Tibial nerve (tissue), 3 donors: ENCODE data around the gene LRRC51.
A peak's percentile ranks its signal among the peaks of the same experiment; 100 is the strongest.

Experiments used
- POLR2A ChIP-seq, 2 donors: fragments of 450-650 bp; IDR thresholded peaks; one replicate each; pipeline ENCODE4 v1.6.1; 2017; ENCODE audit warnings: antibody characterized with exemption in 2 of 2, mild to moderate bottlenecking in 2 of 2, moderate library complexity in 2 of 2
- TF ChIP-seq, protein P1 (sequence below), 5 experiments: fragments of 200-600 bp in 3 of 5; fragments of 450-650 bp in 2 of 5; sonication (generic) in 3 of 5; IDR thresholded peaks; one replicate each; pipeline ENCODE4 v1.5.1; 2016 to 2019; ENCODE audit warnings: antibody characterized with exemption in 5 of 5, mild to moderate bottlenecking in 3 of 5, moderate library complexity in 2 of 5

GRCh38 chr11:72041364-72042063 lies 39.1 kb upstream of the LRRC51 start:
- TF ChIP-seq, protein P1, sequence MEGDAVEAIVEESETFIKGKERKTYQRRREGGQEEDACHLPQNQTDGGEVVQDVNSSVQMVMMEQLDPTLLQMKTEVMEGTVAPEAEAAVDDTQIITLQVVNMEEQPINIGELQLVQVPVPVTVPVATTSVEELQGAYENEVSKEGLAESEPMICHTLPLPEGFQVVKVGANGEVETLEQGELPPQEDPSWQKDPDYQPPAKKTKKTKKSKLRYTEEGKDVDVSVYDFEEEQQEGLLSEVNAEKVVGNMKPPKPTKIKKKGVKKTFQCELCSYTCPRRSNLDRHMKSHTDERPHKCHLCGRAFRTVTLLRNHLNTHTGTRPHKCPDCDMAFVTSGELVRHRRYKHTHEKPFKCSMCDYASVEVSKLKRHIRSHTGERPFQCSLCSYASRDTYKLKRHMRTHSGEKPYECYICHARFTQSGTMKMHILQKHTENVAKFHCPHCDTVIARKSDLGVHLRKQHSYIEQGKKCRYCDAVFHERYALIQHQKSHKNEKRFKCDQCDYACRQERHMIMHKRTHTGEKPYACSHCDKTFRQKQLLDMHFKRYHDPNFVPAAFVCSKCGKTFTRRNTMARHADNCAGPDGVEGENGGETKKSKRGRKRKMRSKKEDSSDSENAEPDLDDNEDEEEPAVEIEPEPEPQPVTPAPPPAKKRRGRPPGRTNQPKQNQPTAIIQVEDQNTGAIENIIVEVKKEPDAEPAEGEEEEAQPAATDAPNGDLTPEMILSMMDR (IDR thresholded peaks at IDR 0.05) = peak in 1 of 5 experiments; percentile 10
- no peak for TF ChIP-seq POLR2A (IDR thresholded peaks at IDR 0.05)
